Neural progenitor cell (in vitro differentiated cells): Measurements from ENCODE around the gene MARCHF6.

Experiments
- CTCF ChIP-seq: fragments of 200-600 bp; sonication (generic); IDR thresholded peaks from 2 replicates; pipeline ENCODE4 v1.5.1; 2017; ENCODE audit warnings: antibody characterized with exemption, mild to moderate bottlenecking
- EZH2 ChIP-seq: fragments of 200-600 bp; sonication (generic); IDR thresholded peaks from 2 replicates; pipeline ENCODE4 v1.6.1; 2017; ENCODE audit warnings: antibody characterized with exemption, mild to moderate bottlenecking, moderate library complexity
- EZH2phosphoT487 ChIP-seq: fragments of 200-600 bp; sonication (generic); IDR thresholded peaks from 2 replicates; pipeline ENCODE4 v1.6.1; 2017; ENCODE audit warnings: antibody characterized with exemption

GRCh38 chr5:10304932-10305331 lies 48.6 kb upstream of the MARCHF6 start:
- no peak for TF ChIP-seq CTCF
- TF ChIP-seq EZH2, result no peak
- TF ChIP-seq EZH2phosphoT487, result no peak
